Mucosa of stomach (tissue), 1 donor: ENCODE results near the gene WIPI1.

Experiments used
- H3K27me3 ChIP-seq: one replicate; pipeline ENCODE4 v1.7.0; 2013; ENCODE audit warnings: mild to moderate bottlenecking, low read length; ENCODE audit not compliant: control insufficient read depth, insufficient read depth
- H3K36me3 ChIP-seq: one replicate; pipeline ENCODE4 v1.7.0; 2013; ENCODE audit warnings: low read length; ENCODE audit not compliant: control insufficient read depth, insufficient read depth
- H3K4me1 ChIP-seq: one replicate; pipeline ENCODE4 v1.7.0; 2013; ENCODE audit warnings: mild to moderate bottlenecking, low read length; ENCODE audit not compliant: control insufficient read depth, insufficient read depth
- H3K4me3 ChIP-seq: one replicate; pipeline ENCODE4 v1.7.0; 2013; ENCODE audit warnings: low read length
- H3K9ac ChIP-seq: one replicate; pipeline ENCODE4 v1.7.0; 2013; ENCODE audit warnings: mild to moderate bottlenecking, low read length, moderate library complexity
- H3K9me3 ChIP-seq: one replicate; pipeline ENCODE4 v1.7.0; 2013; ENCODE audit warnings: mild to moderate bottlenecking, low read length, moderate library complexity; ENCODE audit not compliant: control insufficient read depth
- donor health status: Pancreatic carcinoma.

The WIPI1 gene

GRCh38 chr17:68446626-68447041 lies 10.7 kb downstream of the WIPI1 start:
- H3K27me3 ChIP-seq, result no peaks in the 10 kb centered on the region
- H3K36me3 ChIP-seq, result peaks cover 5% of the 10 kb centered on the region
- H3K4me1 ChIP-seq, result no peaks in the 10 kb centered on the region
- H3K9ac ChIP-seq, result no peak overlapping the region
- no peaks in the 10 kb centered on the region for H3K9me3 ChIP-seq
- H3K4me3 ChIP-seq, result no peak overlapping the region

GRCh38 chr17:68445671-68446070 lies 11.6 kb downstream of the WIPI1 start:
- Histone ChIP-seq H3K27me3 (no peaks in the 10 kb centered on the region), H3K9me3 (no peaks in the 10 kb centered on the region), H3K9ac (no peak overlapping the region), H3K4me3 (no peak overlapping the region), H3K4me1 (no peaks in the 10 kb centered on the region), H3K36me3 (peaks cover 5% of the 10 kb centered on the region)

- Histone ChIP-seq H3K4me3 (no peak overlapping the region), H3K4me1 (no peaks in the 10 kb centered on the region), H3K9me3 (no peaks in the 10 kb centered on the region), H3K9ac (no peak overlapping the region), H3K36me3 (peaks cover 5% of the 10 kb centered on the region), H3K27me3 (no peaks in the 10 kb centered on the region)
Measured at GRCh38 chr17:68443972-68444464, 13.3 kb downstream of the WIPI1 start.

- peaks cover 5% of the 10 kb centered on the region for H3K36me3 ChIP-seq
- H3K27me3 ChIP-seq, result no peaks in the 10 kb centered on the region
- no peak overlapping the region for H3K4me3 ChIP-seq
- no peak overlapping the region for H3K9ac ChIP-seq
- peaks cover 14% of the 10 kb centered on the region for H3K4me1 ChIP-seq
- H3K9me3 ChIP-seq, result no peaks in the 10 kb centered on the region
Measured at GRCh38 chr17:68441070-68441770, 16.1 kb downstream of the WIPI1 start.

- Histone ChIP-seq H3K9ac (no peak overlapping the region), H3K4me3 (no peak overlapping the region), H3K9me3 (no peaks in the 10 kb centered on the region), H3K4me1 (peaks cover 17% of the 10 kb centered on the region), H3K36me3 (peaks cover 2% of the 10 kb centered on the region), H3K27me3 (no peaks in the 10 kb centered on the region)
Measured at GRCh38 chr17:68440526-68440925, 16.8 kb downstream of the WIPI1 start.

- no peak overlapping the region for H3K9ac ChIP-seq
- H3K4me3 ChIP-seq, result no peak overlapping the region
- no peaks in the 10 kb centered on the region for H3K9me3 ChIP-seq
- H3K36me3 ChIP-seq, result no peaks in the 10 kb centered on the region
- H3K27me3 ChIP-seq, result no peaks in the 10 kb centered on the region
- H3K4me1 ChIP-seq, result peaks cover 17% of the 10 kb centered on the region
Measured at GRCh38 chr17:68439656-68440290, 17.5 kb downstream of the WIPI1 start.

- Histone ChIP-seq H3K9me3 (no peaks in the 10 kb centered on the region), H3K4me1 (peaks cover 17% of the 10 kb centered on the region), H3K36me3 (no peaks in the 10 kb centered on the region), H3K27me3 (no peaks in the 10 kb centered on the region), H3K4me3 (no peak overlapping the region), H3K9ac (peak overlapping the region; percentile 16)
Measured at GRCh38 chr17:68437979-68438822, 19.1 kb downstream of the WIPI1 start.

GRCh38 chr17:68435876-68436842 lies 21.1 kb downstream of the WIPI1 start:
- H3K27me3 ChIP-seq, result no peaks in the 10 kb centered on the region
- H3K4me3 ChIP-seq, result no peak overlapping the region
- peaks cover 17% of the 10 kb centered on the region for H3K4me1 ChIP-seq
- no peaks in the 10 kb centered on the region for H3K36me3 ChIP-seq
- H3K9me3 ChIP-seq, result no peaks in the 10 kb centered on the region
- H3K9ac ChIP-seq, result no peak overlapping the region

GRCh38 chr17:68435361-68435760 lies 21.9 kb downstream of the WIPI1 start:
- Histone ChIP-seq H3K9me3 (no peaks in the 10 kb centered on the region), H3K27me3 (no peaks in the 10 kb centered on the region), H3K4me3 (no peak overlapping the region), H3K9ac (no peak overlapping the region), H3K36me3 (peaks cover 4% of the 10 kb centered on the region), H3K4me1 (peaks cover 17% of the 10 kb centered on the region)

GRCh38 chr17:68433911-68434508 lies 23.3 kb downstream of the WIPI1 start:
- Histone ChIP-seq H3K4me3 (no peak overlapping the region), H3K27me3 (no peaks in the 10 kb centered on the region), H3K36me3 (peaks cover 7% of the 10 kb centered on the region), H3K9ac (no peak overlapping the region), H3K9me3 (no peaks in the 10 kb centered on the region), H3K4me1 (peaks cover 17% of the 10 kb centered on the region)

- peaks cover 7% of the 10 kb centered on the region for H3K36me3 ChIP-seq
- no peak overlapping the region for H3K4me3 ChIP-seq
- no peaks in the 10 kb centered on the region for H3K9me3 ChIP-seq
- peaks cover 13% of the 10 kb centered on the region for H3K4me1 ChIP-seq
- no peaks in the 10 kb centered on the region for H3K27me3 ChIP-seq
- H3K9ac ChIP-seq, result no peak overlapping the region
Measured at GRCh38 chr17:68433211-68433610, 24.1 kb downstream of the WIPI1 start.
